ACC112 (cell line): ENCODE measurements around the gene STK26.
"Not testable (repeated sequence)": the region's sequence is repeated elsewhere in the genome, so short reads cannot be mapped to it uniquely, and the experiment has no call there.

Experiments
- H2AFZ ChIP-seq: fragments of 200-600 bp; sonication (generic); one replicate; pipeline ENCODE4 v1.6.0; 2017; ENCODE audit warnings: antibody characterized with exemption, low read length; ENCODE audit not compliant: unreplicated experiment
- H3K27ac ChIP-seq: fragments of 200-600 bp; sonication (generic); 2 replicates; pipeline ENCODE4 v1.5.1; 2014; ENCODE audit warnings: low read depth, mild to moderate bottlenecking, antibody characterized with exemption, low read length, moderate library complexity
- H3K27me3 ChIP-seq: fragments of 200-600 bp; sonication (generic); 2 replicates; pipeline ENCODE4 v1.6.1; 2014; ENCODE audit warnings: mild to moderate bottlenecking, antibody characterized with exemption, low read length, moderate library complexity, mixed read lengths; ENCODE audit not compliant: insufficient read depth
- H3K36me3 ChIP-seq: fragments of 200-600 bp; sonication (generic); 2 replicates; pipeline ENCODE4 v1.6.1; 2016; ENCODE audit warnings: mild to moderate bottlenecking, antibody characterized with exemption, low read length, moderate library complexity, mixed read lengths; ENCODE audit not compliant: insufficient read depth
- H3K4me1 ChIP-seq: fragments of 200-600 bp; sonication (generic); one replicate; pipeline ENCODE4 v1.6.1; 2016; ENCODE audit warnings: low read length, mixed read lengths; ENCODE audit not compliant: insufficient read depth, unreplicated experiment, control insufficient read depth
- H3K4me3 ChIP-seq: fragments of 200-600 bp; sonication (generic); 2 replicates; pipeline ENCODE4 v1.5.1; 2014; ENCODE audit warnings: mild to moderate bottlenecking, low read depth, low read length
- H3K79me2 ChIP-seq: fragments of 200-600 bp; sonication (generic); one replicate; pipeline ENCODE4 v1.6.0; 2016; ENCODE audit warnings: low read length; ENCODE audit not compliant: control insufficient read depth, unreplicated experiment, insufficient read depth

Gene STK26

DNA sequence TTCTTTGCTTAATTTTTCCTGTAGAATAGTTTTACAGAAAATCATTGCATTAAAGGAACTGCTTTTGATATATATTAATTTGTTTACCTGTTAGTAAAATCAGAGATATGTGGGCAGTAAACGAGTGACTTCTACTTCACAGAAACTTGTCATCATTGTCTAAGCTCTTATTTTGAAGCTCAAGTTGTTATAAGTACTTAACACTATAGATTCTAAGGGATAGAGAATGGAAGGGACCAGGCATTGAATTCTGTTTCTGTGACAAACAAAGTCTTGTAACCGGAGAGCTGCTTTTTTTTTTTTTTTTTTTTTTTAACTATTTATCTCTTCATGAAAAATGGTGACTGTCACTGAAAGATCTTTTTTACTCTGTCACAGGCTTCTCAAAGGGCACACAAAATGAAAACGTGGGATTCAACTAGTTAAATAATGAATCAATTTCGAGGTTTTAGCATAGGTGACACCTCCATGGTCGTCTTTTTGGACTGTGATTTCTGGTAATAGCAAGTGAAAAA is 14.4 kb downstream of the STK26 start:
- H3K27ac ChIP-seq, result no peak overlapping the region
- H3K4me3 ChIP-seq, result no peak overlapping the region
- peaks cover 4% of the 10 kb centered on the region for H3K79me2 ChIP-seq
- H3K4me1 ChIP-seq, result peaks cover 7% of the 10 kb centered on the region
- no peaks in the 10 kb centered on the region for H3K36me3 ChIP-seq
- H3K27me3 ChIP-seq, result no peaks in the 10 kb centered on the region
- no peak overlapping the region for H2AFZ ChIP-seq

DNA sequence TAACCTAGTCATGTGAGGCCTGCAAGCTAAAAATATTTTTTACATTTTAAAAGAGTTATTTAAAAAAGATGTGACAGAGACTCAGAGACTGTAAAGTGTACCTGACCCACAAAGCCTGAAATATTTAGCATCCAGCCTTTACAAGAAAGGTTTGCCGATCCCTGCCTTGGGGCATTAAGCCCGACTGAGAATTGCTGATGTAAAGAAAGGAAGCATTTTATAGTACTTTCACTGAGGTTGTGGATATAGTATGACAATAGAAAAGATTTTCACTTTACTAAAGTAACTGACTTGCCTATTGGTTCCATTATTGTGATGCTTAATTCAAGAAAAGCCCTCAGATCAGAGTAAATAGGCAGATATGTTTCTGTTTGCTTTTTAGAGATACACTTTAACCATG is 17.0 kb downstream of the STK26 start:
- Histone ChIP-seq H3K27me3 (no peaks in the 10 kb centered on the region), H3K36me3 (no peaks in the 10 kb centered on the region), H3K27ac (no peak overlapping the region), H3K4me3 (no peak overlapping the region), H3K79me2 (peaks cover 4% of the 10 kb centered on the region), H2AFZ (no peak overlapping the region), H3K4me1 (peaks cover 10% of the 10 kb centered on the region)

DNA sequence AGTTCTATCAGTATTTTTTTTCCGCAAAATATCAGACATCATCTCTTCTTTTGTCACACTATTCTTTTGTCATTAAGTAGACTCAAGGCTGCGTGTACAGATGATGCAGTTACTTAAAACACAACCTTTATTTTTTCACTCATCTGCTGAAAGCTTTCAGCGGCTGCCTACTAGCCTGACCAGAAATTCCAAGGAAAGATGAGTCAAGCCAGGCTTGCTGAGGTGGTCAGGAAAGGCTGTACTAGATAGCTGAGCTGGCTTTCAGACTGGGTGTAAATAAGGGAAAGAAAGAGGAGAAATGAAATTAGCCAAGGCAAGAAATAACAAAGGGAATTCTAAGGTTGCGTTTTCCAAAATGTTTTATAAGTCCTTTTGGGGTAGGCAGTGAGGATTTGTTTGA is 17.9 kb downstream of the STK26 start:
- H3K4me3 ChIP-seq, result no peak overlapping the region
- no peak overlapping the region for H2AFZ ChIP-seq
- peaks cover 4% of the 10 kb centered on the region for H3K79me2 ChIP-seq
- H3K4me1 ChIP-seq, result peaks cover 9% of the 10 kb centered on the region
- H3K36me3 ChIP-seq, result no peaks in the 10 kb centered on the region
- no peaks in the 10 kb centered on the region for H3K27me3 ChIP-seq
- H3K27ac ChIP-seq, result no peak overlapping the region

- Histone ChIP-seq H3K27me3 (no peaks in the 10 kb centered on the region), H3K4me1 (peaks cover 9% of the 10 kb centered on the region), H3K36me3 (no peaks in the 10 kb centered on the region), H3K27ac (no peak overlapping the region), H3K4me3 (no peak overlapping the region), H2AFZ (no peak overlapping the region), H3K79me2 (peaks cover 4% of the 10 kb centered on the region)
Observed at GRCh38 chrX:132043977-132044376, 20.9 kb downstream of the STK26 start.

- Histone ChIP-seq H3K4me1 (peaks cover 9% of the 10 kb centered on the region), H3K36me3 (no peaks in the 10 kb centered on the region), H3K4me3 (no peak overlapping the region), H2AFZ (no peak overlapping the region), H3K79me2 (peaks cover 2% of the 10 kb centered on the region), H3K27ac (no peak overlapping the region), H3K27me3 (no peaks in the 10 kb centered on the region)
Observed at GRCh38 chrX:132044953-132045352, 21.9 kb downstream of the STK26 start.

- no peak overlapping the region for H3K27ac ChIP-seq
- no peak overlapping the region for H2AFZ ChIP-seq
- H3K79me2 ChIP-seq, result peaks cover 2% of the 10 kb centered on the region
- no peaks in the 10 kb centered on the region for H3K27me3 ChIP-seq
- H3K4me3 ChIP-seq, result no peak overlapping the region
- H3K4me1 ChIP-seq, result peaks cover 9% of the 10 kb centered on the region
- no peaks in the 10 kb centered on the region for H3K36me3 ChIP-seq
Observed at GRCh38 chrX:132045456-132045855, 22.4 kb downstream of the STK26 start.

- no peaks in the 10 kb centered on the region for H3K36me3 ChIP-seq
- no peak overlapping the region for H2AFZ ChIP-seq
- no peak overlapping the region for H3K27ac ChIP-seq
- no peak overlapping the region for H3K4me3 ChIP-seq
- no peaks in the 10 kb centered on the region for H3K27me3 ChIP-seq
- peaks cover 2% of the 10 kb centered on the region for H3K79me2 ChIP-seq
- H3K4me1 ChIP-seq, result peaks cover 6% of the 10 kb centered on the region
Observed at GRCh38 chrX:132046533-132046932, 23.4 kb downstream of the STK26 start.

DNA sequence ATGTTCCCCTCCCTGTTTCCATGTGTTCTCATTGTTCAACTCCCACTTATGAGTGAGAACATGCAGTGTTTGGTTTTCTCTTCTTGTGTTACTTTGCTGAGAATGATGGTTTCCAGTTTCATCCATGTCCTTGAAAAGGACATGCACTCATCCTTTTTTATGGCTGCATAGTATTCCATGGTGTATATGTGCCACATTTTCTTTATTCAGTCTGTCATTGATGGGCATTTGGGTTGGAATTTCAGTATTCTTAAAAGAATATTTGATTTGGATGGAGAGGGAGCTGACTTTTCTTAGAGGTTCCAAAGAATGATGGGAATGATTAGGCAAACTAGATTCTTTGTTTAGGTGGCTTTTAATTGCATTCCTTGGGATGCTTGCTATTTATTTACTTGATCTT is 28.7 kb downstream of the STK26 start:
- not testable (repeated sequence) for H3K4me3 ChIP-seq, H3K4me1 ChIP-seq, H2AFZ ChIP-seq, H3K36me3 ChIP-seq, H3K27me3 ChIP-seq, H3K79me2 ChIP-seq, H3K27ac ChIP-seq

DNA sequence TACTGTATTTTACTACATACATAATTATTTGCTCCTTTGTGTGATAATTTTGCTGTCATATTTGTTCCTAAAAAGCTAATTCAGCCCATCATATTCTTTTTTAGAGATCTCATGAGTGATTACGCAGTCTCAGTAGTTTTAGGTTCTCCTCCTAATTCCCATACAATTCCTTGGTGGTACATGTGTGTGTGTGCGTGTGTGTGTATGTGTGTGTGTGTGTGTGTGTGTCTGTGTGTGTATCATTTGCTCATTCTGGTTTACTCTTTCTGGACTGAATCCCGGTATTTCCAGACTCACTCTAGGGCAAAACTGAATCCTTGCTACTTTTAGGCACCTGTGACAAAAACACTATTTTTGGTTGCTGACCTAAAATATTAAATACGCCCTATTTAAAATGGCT is 34.9 kb downstream of the STK26 start:
- Histone ChIP-seq H3K36me3 (no peaks in the 10 kb centered on the region), H3K4me1 (peaks cover 7% of the 10 kb centered on the region), H3K79me2 (no peaks in the 10 kb centered on the region), H3K4me3 (no peak overlapping the region), H3K27ac (no peak overlapping the region), H2AFZ (no peak overlapping the region), H3K27me3 (no peaks in the 10 kb centered on the region)

- no peaks in the 10 kb centered on the region for H3K79me2 ChIP-seq
- peaks cover 7% of the 10 kb centered on the region for H3K4me1 ChIP-seq
- no peak overlapping the region for H3K27ac ChIP-seq
- H3K27me3 ChIP-seq, result no peaks in the 10 kb centered on the region
- no peak overlapping the region for H3K4me3 ChIP-seq
- no peak overlapping the region for H2AFZ ChIP-seq
- H3K36me3 ChIP-seq, result no peaks in the 10 kb centered on the region
Observed at GRCh38 chrX:132058975-132059374, 35.9 kb downstream of the STK26 start.

DNA sequence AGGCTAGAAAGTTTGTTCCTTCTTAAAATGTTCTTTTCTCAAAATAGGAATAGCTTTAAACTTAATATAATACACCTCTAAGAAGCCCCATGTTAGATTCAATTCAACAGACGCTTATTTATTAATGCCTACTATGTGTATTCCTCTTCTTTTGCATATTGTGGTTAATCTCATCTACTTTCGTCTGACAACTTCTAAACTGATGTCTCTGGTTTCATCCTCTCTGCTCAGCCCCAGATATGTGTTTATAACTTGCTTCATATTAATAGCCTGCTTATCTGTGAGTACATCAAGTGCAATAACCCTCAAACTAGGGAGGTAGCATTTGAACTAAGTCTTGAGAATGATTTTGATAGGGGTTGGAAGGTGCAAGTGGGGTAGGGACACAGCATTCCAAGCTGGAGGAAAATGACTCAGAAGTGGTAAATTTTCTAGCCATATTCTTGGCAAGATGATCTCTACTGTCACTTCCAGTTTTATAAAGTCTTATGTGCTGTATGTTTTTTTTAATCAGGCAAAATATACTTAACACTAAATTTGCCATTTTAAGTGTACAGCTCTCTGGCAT is 37.0 kb downstream of the STK26 start:
- Histone ChIP-seq H2AFZ (no peak overlapping the region), H3K4me3 (no peak overlapping the region), H3K36me3 (no peaks in the 10 kb centered on the region), H3K4me1 (peaks cover 7% of the 10 kb centered on the region), H3K79me2 (no peaks in the 10 kb centered on the region), H3K27ac (no peak overlapping the region), H3K27me3 (no peaks in the 10 kb centered on the region)
